ENCODE measurements around the gene ANAPC2.

The ANAPC2 gene

DNA sequence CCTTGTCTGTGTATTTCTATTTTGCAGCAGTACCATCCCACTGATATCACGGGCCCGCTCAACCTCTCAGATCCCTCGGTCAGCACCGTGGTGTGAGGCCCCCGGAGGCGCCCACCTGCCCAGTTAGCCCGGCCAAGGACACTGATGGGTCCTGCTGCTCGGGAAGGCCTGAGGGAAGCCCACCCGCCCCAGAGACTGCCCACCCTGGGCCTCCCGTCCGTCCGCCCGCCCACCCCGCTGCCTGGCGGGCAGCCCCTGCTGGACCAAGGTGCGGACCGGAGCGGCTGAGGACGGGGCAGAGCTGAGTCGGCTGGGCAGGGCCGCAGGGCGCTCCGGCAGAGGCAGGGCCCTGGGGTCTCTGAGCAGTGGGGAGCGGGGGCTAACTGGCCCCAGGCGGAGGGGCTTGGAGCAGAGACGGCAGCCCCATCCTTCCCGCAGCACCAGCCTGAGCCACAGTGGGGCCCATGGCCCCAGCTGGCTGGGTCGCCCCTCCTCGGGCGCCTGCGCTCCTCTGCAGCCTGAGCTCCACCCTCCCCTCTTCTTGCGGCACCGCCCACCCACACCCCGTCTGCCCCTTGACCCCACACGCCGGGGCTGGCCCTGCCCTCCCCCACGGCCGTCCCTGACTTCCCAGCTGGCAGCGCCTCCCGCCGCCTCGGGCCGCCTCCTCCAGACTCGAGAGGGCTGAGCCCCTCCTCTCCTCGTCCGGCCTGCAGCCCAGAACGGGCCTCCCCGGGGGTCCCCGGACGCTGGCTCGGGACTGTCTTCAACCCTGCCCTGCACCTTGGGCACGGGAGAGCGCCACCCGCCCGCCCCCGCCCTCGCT is 20.4 kb downstream of the ANAPC2 start:
- H3K9me3 Mint-ChIP-seq: no peaks in the 10 kb centered on the region
- H3K27me3 Mint-ChIP-seq: peaks cover 96% of the 10 kb centered on the region
- no peak for DNase-seq
- H3K4me3 Mint-ChIP-seq: no peak overlapping the region
- H3K36me3 Mint-ChIP-seq: no peaks in the 10 kb centered on the region
- CTCF ChIA-PET: no interaction called here
- peaks cover 2% of the 10 kb centered on the region for H3K4me1 Mint-ChIP-seq
- no peak overlapping the region for H3K27ac Mint-ChIP-seq

DNA sequence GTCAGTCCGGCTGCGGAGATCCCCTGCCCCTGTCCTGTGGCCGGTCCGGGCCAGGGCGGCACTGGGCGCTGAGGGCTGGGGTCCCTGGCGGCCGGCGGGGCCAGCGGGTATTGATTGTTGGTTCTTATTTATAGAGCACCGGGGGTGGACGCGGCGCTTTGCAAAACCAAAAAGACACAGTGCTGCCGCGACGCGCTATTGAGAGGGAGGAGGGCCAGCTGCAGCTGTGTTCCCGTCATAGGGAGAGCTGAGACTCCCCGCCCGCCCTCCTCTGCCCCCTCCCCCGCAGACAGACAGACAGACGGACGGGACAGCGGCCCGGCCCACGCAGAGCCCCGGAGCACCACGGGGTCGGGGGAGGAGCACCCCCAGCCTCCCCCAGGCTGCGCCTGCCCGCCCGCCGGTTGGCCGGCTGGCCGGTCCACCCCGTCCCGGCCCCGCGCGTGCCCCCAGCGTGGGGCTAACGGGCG is 21.0 kb downstream of the ANAPC2 start:
- Mint-ChIP-seq H3K4me1 (peaks cover 2% of the 10 kb centered on the region), H3K27ac (no peak overlapping the region), H3K9me3 (no peaks in the 10 kb centered on the region), H3K36me3 (no peaks in the 10 kb centered on the region), H3K27me3 (peaks cover 96% of the 10 kb centered on the region), H3K4me3 (no peak overlapping the region)
- no peak for DNase-seq
- CTCF ChIA-PET: no interaction called here

DNA sequence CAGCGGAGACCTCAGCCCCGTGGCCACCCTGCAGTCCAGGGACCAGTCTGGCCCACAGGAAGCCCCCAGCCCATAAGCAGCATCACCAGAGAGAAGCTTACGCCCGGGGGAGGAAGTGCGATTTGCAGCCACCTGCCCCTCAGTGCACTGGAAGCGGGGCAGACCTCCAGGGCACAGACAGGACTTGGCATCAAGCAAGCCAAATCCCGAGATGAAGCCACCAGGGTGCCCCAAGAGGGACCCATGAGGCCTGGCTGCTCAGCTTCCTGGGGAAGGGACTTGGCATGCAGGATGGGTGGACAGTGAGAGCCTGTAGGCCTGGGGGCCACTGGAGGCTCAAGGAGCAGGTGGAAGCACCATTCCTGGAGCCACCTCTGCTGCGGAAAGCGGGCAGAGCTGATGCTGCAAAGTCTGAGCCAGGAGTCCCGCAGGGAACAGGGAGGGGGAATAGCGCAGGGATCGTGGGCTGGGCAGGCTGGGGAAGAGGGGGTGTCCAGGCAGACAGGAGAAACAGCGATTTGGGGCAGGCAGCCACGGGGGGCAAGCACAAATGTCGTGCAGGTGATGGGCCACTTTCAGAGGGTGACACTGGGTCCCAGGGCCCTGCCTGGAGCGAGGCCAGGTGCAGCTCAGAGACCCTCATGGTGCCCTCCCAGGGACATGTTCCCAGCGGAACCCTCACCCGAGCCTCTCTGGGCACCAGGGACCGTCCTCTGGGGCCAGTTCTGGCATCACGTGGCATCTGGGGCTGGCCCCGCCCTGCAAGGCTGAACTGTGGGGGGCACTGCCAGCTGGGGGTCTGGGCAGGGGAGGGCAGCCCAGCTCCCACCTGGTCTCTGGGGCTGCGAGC is 21.8 kb downstream of the ANAPC2 start:
- Mint-ChIP-seq H3K27me3 (peaks cover 96% of the 10 kb centered on the region), H3K36me3 (no peaks in the 10 kb centered on the region), H3K27ac (no peak overlapping the region), H3K4me1 (peaks cover 2% of the 10 kb centered on the region), H3K9me3 (no peaks in the 10 kb centered on the region), H3K4me3 (no peak overlapping the region)
- DNase-seq: no peak
- CTCF ChIA-PET: no interaction called here

DNA sequence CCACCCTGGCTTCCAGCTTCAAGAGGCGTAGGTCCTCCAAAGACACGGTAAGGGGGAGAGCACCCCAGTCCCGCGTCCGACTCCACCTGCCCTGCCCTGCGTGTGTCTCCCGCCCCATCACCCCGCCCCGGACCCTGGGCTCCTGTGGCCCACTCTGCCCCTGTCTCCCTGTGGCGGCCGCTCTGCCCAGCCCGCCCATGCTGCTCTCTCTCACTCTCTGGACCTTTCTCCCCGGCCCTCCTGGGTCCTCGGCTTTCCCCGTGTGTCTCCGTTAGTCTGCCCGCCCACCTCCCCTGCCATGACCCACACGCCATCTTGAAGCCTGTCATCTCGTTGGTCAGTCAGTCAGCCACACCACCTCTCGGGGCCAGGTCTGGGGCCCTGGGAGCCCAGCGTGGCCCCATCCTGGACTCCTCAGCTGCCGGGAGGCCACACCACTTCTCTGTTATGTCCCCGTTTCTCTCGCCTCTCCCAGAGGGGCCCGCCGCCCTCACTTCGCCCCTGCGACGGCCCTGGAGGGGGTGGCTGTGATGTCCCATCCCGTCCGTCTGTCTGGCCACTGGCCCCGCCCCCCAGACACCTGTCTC is 23.0 kb downstream of the ANAPC2 start:
- Mint-ChIP-seq H3K27ac (no peak overlapping the region), H3K27me3 (peaks cover 96% of the 10 kb centered on the region), H3K9me3 (no peaks in the 10 kb centered on the region), H3K4me1 (peaks cover 2% of the 10 kb centered on the region), H3K4me3 (no peak overlapping the region), H3K36me3 (no peaks in the 10 kb centered on the region)
- CTCF ChIA-PET: no interaction called here
- DNase-seq: no peak

DNA sequence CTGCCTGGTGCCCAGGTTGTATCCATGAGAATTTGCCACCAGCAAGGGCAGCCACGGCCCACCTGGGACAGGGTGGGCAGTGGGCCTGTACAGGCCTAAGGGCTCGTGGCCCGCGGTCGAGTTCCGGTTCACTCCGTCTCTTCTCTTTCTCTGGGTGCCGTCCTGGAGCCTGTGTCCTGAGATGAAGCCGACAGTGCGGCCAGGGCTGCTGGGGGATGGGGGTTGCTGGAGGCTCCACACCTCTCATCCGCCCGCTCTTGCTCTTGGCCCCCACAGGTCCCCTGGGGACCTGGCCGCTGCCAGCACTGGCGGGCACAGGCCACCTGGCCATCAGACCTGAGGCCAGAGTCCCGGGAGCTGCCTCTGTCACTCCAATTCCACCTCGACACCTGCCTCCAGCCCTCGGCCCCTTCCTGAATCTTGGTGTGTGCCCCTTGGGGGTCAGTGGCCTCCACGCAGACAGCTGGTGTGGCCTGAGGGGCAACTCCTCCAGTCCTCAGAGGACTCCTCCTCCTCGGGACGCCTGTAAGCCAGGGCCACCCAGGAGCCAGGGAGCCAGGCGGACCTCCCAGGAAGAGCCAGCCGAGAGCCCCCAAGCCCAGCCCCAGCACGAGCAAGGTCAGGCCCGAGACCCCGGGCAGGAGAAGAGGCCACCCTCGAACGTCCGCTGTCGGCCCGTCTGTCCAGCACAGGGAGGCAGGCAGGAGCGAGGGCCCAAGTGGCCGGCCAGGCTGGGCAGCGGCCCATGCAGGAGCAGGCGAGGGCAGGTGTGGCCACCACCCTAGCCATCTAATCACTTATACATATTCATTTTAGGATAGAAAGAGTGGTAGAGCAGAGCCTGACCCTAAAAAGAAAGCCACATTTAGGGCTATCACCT is 23.8 kb downstream of the ANAPC2 start:
- CTCF ChIA-PET: interaction anchor here (1.4 kb wide), 1 partner anchor 72 kb away, joined by 4 read pairs; no protein-coding TSS in a partner anchor
- H3K4me1 Mint-ChIP-seq: peaks cover 2% of the 10 kb centered on the region
- H3K4me3 Mint-ChIP-seq: no peak overlapping the region
- no peaks in the 10 kb centered on the region for H3K9me3 Mint-ChIP-seq
- no peak for DNase-seq
- no peaks in the 10 kb centered on the region for H3K36me3 Mint-ChIP-seq
- no peak overlapping the region for H3K27ac Mint-ChIP-seq
- H3K27me3 Mint-ChIP-seq: peaks cover 97% of the 10 kb centered on the region

DNA sequence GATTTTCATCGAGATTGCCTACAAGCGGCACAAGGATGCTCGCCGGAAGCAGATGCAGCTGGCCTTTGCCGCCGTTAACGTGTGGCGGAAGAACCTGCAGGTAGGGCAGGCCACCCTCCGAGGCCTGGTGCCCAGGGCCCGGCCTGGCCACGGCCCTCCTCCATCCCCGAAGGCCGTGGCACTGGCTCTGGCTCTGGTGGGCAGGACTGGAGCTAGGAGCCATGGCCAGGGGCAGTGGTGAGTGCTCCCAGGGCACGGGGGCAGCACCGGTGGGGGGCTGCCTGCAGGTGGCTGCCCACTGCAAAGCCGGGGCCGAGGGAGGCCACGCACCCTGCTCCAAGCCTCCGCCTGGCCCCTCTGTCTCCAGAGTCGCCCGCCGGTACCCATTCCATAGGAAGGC is 24.6 kb downstream of the ANAPC2 start:
- no peak overlapping the region for H3K4me3 Mint-ChIP-seq

DNA sequence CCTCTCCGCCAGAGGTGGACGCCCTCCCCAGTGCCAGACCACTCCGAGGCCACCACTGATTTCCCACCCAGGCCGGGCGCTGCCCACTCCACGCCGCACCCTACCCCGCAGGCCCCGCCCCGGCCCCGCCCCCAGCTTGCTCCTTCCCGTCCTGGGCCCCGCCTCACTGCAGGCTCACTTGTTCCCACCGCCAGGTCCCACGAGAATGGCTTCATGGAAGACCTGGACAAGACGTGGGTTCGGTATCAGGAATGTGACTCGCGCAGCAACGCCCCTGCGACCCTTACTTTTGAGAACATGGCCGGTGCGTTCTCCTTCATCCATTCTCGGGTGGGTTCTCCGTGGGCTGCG is 25.0 kb downstream of the ANAPC2 start:
- H3K9me3 Mint-ChIP-seq: no peaks in the 10 kb centered on the region
- no peak overlapping the region for H3K4me3 Mint-ChIP-seq
- H3K36me3 Mint-ChIP-seq: no peaks in the 10 kb centered on the region
- H3K27me3 Mint-ChIP-seq: peaks cover 97% of the 10 kb centered on the region
- no peak overlapping the region for H3K27ac Mint-ChIP-seq
- peaks cover 7% of the 10 kb centered on the region for H3K4me1 Mint-ChIP-seq
- no peak for DNase-seq
- CTCF ChIA-PET: interaction anchor here (1.3 to 1.4 kb wide), 2 partner anchors 13 to 74 kb away, joined by 4 to 8 read pairs; no protein-coding TSS in a partner anchor

More for the DNA sequence above, 24.6 kb downstream of the ANAPC2 start:
- Mint-ChIP-seq H3K27me3 (peaks cover 97% of the 10 kb centered on the region), H3K36me3 (no peaks in the 10 kb centered on the region), H3K9me3 (no peaks in the 10 kb centered on the region), H3K27ac (no peak overlapping the region), H3K4me1 (peaks cover 7% of the 10 kb centered on the region)
- no peak for DNase-seq
- CTCF ChIA-PET: interaction anchor here (1.3 to 1.4 kb wide), 2 partner anchors 12 to 73 kb away, joined by 4 to 8 read pairs; no protein-coding TSS in a partner anchor

DNA sequence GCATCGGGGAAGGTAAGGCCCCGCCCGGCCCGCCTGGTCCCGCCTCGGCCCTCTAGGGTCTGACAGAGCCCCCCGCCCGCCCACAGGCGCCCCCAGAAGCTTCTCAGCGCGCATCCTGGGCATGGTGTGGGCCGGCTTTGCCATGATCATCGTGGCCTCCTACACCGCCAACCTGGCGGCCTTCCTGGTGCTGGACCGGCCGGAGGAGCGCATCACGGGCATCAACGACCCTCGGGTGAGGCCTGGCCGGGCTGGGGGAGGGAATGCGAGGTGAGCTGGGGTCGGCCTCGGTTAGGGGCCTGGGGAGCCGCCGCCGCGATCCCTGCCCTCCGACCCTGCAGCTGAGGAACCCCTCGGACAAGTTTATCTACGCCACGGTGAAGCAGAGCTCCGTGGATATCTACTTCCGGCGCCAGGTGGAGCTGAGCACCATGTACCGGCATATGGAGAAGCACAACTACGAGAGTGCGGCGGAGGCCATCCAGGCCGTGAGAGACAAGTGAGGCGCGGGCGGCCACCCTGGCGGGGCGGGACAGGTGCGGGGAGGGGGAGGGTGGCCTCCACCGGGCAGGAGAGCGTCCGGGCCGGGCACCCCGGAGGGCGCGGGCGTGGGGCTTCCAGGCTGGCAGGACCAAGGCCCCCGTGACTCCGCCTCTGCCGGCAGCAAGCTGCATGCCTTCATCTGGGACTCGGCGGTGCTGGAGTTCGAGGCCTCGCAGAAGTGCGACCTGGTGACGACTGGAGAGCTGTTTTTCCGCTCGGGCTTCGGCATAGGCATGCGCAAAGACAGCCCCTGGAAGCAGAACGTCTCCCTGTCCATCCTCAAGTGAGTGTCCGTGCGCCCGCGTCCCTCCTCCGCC is 25.6 kb downstream of the ANAPC2 start:
- Mint-ChIP-seq H3K27ac (no peak overlapping the region), H3K9me3 (no peaks in the 10 kb centered on the region), H3K36me3 (no peaks in the 10 kb centered on the region), H3K27me3 (peaks cover 97% of the 10 kb centered on the region), H3K4me1 (peaks cover 13% of the 10 kb centered on the region), H3K4me3 (no peak overlapping the region)
- CTCF ChIA-PET: interaction anchor here (1.3 to 1.4 kb wide), 2 partner anchors 13 to 74 kb away, joined by 4 to 8 read pairs; no protein-coding TSS in a partner anchor
- no peak for DNase-seq

DNA sequence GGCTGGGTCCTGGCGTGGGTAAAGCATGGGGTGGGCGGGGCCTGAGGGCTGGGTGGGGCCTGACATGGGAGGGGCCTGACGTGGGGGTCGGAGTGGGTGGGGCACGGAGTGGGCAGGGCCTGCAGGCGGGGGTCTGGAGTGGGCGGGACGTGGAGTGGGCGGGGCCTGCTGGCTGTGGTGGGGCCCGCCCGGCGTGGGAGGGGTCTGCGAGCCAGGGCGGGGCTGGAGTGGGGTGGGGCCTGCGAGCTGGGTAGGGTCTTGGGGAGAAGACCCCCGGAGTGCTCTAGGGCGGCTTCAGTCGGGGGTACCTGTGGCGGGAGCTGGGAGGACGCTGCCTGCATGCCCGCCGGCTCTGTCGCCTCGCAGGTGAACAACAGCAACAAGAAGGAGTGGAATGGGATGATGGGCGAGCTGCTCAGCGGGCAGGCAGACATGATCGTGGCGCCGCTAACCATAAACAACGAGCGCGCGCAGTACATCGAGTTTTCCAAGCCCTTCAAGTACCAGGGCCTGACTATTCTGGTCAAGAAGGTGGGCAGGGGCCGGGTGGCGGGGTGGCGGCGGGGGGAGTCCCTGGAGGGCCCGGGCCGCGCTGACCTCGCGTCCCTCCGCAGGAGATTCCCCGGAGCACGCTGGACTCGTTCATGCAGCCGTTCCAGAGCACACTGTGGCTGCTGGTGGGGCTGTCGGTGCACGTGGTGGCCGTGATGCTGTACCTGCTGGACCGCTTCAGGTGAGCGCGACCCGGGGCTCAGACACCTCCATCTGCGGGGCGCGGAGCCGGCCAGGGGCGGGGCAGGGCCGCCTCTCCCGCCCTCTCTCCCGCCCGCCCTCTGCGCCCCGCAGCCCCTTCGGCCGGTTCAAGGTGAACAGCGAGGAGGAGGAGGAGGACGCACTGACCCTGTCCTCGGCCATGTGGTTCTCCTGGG is 26.5 kb downstream of the ANAPC2 start:
- no peak for DNase-seq
- Mint-ChIP-seq H3K9me3 (no peaks in the 10 kb centered on the region), H3K36me3 (no peaks in the 10 kb centered on the region), H3K4me3 (no peak overlapping the region), H3K27ac (no peak overlapping the region), H3K27me3 (peaks cover 97% of the 10 kb centered on the region), H3K4me1 (peaks cover 17% of the 10 kb centered on the region)
- CTCF ChIA-PET: no interaction called here

DNA sequence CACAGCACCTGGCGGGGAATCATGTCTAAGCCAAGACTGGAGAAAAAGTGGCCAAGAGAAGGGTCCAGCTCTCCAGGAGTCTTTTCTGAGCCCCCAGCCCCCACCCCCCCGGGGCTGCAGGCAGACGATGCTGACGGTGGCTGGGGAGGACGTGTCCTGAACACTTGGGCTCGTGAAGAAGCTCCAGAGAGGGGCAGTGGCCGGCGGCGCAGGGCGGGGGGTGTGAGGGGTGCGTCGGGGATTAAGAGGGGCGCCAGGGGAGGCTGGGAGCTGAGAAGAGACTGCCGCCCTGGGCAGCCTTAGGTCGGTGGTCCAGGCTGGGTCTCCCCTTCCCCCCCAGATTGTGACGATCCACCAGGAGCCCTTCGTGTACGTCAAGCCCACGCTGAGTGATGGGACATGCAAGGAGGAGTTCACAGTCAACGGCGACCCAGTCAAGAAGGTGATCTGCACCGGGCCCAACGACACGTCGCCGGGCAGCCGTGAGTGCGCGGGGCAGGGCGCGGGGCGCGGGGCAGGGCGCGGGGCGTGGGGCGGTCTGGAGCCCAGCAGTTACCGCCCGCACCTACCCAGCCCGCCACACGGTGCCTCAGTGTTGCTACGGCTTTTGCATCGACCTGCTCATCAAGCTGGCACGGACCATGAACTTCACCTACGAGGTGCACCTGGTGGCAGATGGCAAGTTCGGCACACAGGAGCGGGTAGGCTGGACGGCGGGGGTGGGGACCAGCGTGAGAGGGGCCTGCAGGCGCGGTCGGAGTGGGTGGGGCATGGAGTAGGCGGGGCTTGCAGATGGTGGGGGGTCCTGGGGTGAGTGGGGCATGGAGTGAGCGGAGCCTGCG is 27.4 kb downstream of the ANAPC2 start:
- Mint-ChIP-seq H3K27me3 (peaks cover 97% of the 10 kb centered on the region), H3K4me1 (peaks cover 20% of the 10 kb centered on the region), H3K36me3 (no peaks in the 10 kb centered on the region), H3K9me3 (no peaks in the 10 kb centered on the region), H3K4me3 (no peak overlapping the region), H3K27ac (no peak overlapping the region)
- CTCF ChIA-PET: no interaction called here
- no peak for DNase-seq

DNA sequence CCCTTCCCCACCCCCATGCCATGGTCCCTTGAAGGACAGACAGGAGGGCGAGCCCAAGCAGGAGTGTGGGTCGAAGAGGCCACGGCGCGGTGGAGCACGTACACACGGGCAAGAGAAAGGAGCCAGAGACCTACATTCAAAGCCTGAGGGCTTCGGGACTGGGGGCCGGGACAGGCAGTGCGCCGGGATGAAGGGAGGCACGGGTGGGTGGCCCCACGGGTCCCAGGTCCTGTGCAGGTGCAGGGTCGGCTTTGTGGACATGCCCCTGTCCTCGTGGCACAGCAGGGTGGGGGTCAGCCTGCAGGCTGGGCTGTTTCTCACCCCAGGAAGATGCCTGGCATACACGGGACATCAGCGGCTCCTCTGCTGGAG is 28.3 kb downstream of the ANAPC2 start:
- peaks cover 20% of the 10 kb centered on the region for H3K4me1 Mint-ChIP-seq
- H3K4me3 Mint-ChIP-seq: no peak overlapping the region
- no peaks in the 10 kb centered on the region for H3K9me3 Mint-ChIP-seq
- peaks cover 97% of the 10 kb centered on the region for H3K27me3 Mint-ChIP-seq
- no peaks in the 10 kb centered on the region for H3K36me3 Mint-ChIP-seq
- no peak for DNase-seq
- CTCF ChIA-PET: no interaction called here
- H3K27ac Mint-ChIP-seq: no peak overlapping the region
